Measurements from ENCODE around the gene STK4.
"Not testable (repeated sequence)": the region's sequence is repeated elsewhere in the genome, so short reads cannot be mapped to it uniquely, and the experiment has no call there.

Gene STK4

GRCh38 chr20:45058168-45058850, 92.0 kb downstream of the STK4 start:
- no peak for DNase-seq

- DNase-seq = no peak
Measured at GRCh38 chr20:45059022-45059728, 92.9 kb downstream of the STK4 start.

- DNase-seq = no peak
Measured at GRCh38 chr20:45060294-45060693, 94.0 kb downstream of the STK4 start.

- no peak for DNase-seq
Measured at GRCh38 chr20:45061244-45061643, 94.9 kb downstream of the STK4 start.

- not testable (repeated sequence) for DNase-seq
Measured at GRCh38 chr20:45063107-45063506, 96.8 kb downstream of the STK4 start.

- no peak for DNase-seq
Measured at GRCh38 chr20:45064812-45065211, 98.5 kb downstream of the STK4 start.

GRCh38 chr20:45066372-45066771, 100.1 kb downstream of the STK4 start:
- DNase-seq = no peak

GRCh38 chr20:45067087-45067486, 100.8 kb downstream of the STK4 start:
- no peak for DNase-seq

GRCh38 chr20:45067558-45067957, 101.2 kb downstream of the STK4 start:
- DNase-seq = no peak

- no peak for DNase-seq
Measured at GRCh38 chr20:45069261-45069660, 102.9 kb downstream of the STK4 start.

GRCh38 chr20:45070932-45071632, 104.8 kb downstream of the STK4 start:
- DNase-seq = no peak

GRCh38 chr20:45072066-45072465, 105.8 kb downstream of the STK4 start:
- no peak for DNase-seq

- no peak for DNase-seq
Measured at GRCh38 chr20:45073221-45073620, 106.9 kb downstream of the STK4 start.

- no peak for DNase-seq
Measured at GRCh38 chr20:45077559-45077958, 111.2 kb downstream of the STK4 start.

- no peak for DNase-seq
Measured at GRCh38 chr20:45080867-45081624, 114.7 kb downstream of the STK4 start.

- DNase-seq = no peak
Measured at GRCh38 chr20:45082468-45082867, 116.2 kb downstream of the STK4 start.

- no peak for DNase-seq
Measured at GRCh38 chr20:45083127-45083526, 116.8 kb downstream of the STK4 start.

- DNase-seq = no peak
Measured at GRCh38 chr20:45085289-45085688, 119.0 kb downstream of the STK4 start.

- no peak for DNase-seq
Measured at GRCh38 chr20:45085867-45086266, 119.6 kb downstream of the STK4 start.

GRCh38 chr20:45087097-45087790, 120.9 kb downstream of the STK4 start:
- DNase-seq = no peak

GRCh38 chr20:45087814-45088213, 121.5 kb downstream of the STK4 start:
- no peak for DNase-seq

- no peak for DNase-seq
Measured at GRCh38 chr20:45088247-45088646, 121.9 kb downstream of the STK4 start.

- no peak for DNase-seq
Measured at GRCh38 chr20:45090481-45090880, 124.2 kb downstream of the STK4 start.

All from activated CD4-positive, alpha-beta T cell treated with anti-CD3 and anti-CD28 coated beads for 48 hours (primary cell).